C4-2B (cell line): ENCODE measurements around the gene EMP1.

Experiments used
- H3K27ac ChIP-seq: fragments of 450-650 bp; 2 replicates; pipeline ENCODE4 v1.5.1; 2017
- ZFX ChIP-seq: fragments of 450-650 bp; IDR thresholded peaks from 2 replicates; pipeline ENCODE4 v1.6.1; 2017
- TF ChIP-seq, protein P1 (sequence below): fragments of 450-650 bp; conservative IDR thresholded peaks from 2 replicates; pipeline ENCODE4 v1.5.1; 2017; ENCODE audit warnings: mild to moderate bottlenecking

The EMP1 gene

GRCh38 chr12:13241833-13242488 lies 45.4 kb downstream of the EMP1 start:
- TF ChIP-seq ZFX = no peak
- H3K27ac ChIP-seq = no peak overlapping the region

DNA sequence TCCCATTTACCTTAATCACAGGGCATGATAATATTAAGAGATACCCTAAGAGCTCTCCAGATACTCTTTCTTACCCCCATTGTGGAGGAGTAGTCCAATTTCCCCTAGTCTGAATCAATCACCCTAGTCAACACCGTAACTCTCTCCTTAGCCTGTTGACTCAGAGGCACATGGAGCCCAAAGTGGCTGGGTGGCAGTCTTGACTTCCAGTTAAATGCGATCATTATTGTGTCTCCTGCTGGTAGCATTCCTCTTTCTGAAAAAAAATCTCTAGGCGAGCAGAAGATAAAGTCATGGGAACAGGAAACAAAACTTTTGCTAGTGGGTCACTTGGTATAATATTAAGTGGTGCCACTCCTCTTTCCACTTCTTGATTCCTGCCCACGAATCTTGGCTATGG lies 46.4 kb downstream of the EMP1 start:
- no peak overlapping the region for H3K27ac ChIP-seq
- no peak for TF ChIP-seq ZFX
- TF ChIP-seq, protein P1, sequence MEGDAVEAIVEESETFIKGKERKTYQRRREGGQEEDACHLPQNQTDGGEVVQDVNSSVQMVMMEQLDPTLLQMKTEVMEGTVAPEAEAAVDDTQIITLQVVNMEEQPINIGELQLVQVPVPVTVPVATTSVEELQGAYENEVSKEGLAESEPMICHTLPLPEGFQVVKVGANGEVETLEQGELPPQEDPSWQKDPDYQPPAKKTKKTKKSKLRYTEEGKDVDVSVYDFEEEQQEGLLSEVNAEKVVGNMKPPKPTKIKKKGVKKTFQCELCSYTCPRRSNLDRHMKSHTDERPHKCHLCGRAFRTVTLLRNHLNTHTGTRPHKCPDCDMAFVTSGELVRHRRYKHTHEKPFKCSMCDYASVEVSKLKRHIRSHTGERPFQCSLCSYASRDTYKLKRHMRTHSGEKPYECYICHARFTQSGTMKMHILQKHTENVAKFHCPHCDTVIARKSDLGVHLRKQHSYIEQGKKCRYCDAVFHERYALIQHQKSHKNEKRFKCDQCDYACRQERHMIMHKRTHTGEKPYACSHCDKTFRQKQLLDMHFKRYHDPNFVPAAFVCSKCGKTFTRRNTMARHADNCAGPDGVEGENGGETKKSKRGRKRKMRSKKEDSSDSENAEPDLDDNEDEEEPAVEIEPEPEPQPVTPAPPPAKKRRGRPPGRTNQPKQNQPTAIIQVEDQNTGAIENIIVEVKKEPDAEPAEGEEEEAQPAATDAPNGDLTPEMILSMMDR = no peak

DNA sequence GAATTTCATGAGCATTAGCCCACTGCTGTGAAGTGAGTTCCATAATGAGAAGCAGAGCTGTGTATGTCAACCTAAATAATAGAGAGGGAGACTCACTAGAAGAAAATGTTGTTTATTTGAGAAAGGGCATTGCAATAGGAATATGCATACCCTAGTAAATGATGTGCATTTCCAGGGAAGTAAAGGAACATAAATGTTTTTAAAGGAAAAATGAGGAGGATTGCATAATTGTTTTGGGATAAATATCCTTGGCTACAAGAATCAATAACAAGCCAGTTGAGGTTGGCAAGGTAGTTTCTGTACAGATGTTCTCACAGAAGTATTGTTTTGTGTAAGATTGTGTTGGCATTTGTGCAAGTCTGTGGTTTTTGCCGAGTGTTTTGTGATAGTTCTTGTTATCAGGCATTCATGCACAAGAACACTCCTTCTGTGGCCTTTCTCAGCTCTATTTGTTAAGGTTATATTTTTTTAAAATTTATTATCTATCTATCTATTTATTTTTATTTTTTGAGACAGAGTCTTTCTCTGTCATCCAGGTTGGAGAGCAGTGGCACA lies 47.1 kb downstream of the EMP1 start:
- TF ChIP-seq, protein P1 = no peak
- no peak for TF ChIP-seq ZFX
- no peak overlapping the region for H3K27ac ChIP-seq

DNA sequence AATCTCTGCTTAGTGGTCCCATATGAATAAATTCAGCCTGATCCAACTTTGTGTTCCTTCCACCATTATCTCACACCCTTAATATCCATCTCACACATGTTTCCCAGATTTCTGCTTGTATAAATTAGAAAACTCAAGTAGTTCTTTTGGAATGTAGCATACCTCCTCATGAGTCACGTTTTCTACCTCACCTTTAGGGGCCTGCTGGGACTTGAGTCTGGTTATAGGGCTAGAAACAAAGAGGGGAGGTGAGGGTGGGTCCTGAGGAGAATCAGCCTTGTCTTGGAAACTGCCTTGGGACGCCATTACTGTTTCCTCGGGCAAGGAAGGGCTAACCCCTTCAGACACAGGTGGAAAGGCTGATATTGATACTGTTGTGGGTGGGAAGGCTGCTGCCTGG lies 51.1 kb downstream of the EMP1 start:
- TF ChIP-seq ZFX = no peak
- TF ChIP-seq, protein P1 = no peak
- H3K27ac ChIP-seq = no peak overlapping the region

GRCh38 chr12:13248964-13249363 lies 52.4 kb downstream of the EMP1 start:
- TF ChIP-seq, protein P1 = no peak
- TF ChIP-seq ZFX = no peak
- no peak overlapping the region for H3K27ac ChIP-seq

- TF ChIP-seq, protein P1 = no peak
- no peak overlapping the region for H3K27ac ChIP-seq
Measured at GRCh38 chr12:13250416-13250815, 53.9 kb downstream of the EMP1 start.

DNA sequence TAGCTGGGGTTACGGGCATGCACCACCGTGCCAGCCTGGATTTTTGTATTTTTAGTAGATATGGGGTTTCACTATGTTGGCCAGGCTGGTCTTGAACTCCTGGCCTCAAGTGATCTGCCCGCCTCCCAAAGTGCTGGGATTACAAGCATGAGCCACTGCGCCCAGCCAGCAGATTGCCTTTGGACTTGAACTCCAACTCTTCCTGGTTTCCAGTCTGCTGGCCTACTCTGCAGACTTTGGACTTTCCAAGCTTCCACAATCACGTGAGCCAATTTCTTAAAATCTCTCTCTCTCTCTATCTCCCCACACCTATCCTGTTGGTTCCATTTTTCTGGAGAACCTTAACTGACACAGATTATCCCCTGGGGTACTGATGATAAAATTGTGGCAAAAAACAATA lies 55.0 kb downstream of the EMP1 start:
- TF ChIP-seq ZFX = no peak
- TF ChIP-seq, protein P1 = no peak
- H3K27ac ChIP-seq = no peak overlapping the region

- TF ChIP-seq, protein P1 = no peak
- no peak for TF ChIP-seq ZFX
- no peak overlapping the region for H3K27ac ChIP-seq
Measured at GRCh38 chr12:13252024-13252423, 55.5 kb downstream of the EMP1 start.
